SK-N-SH (cell line): ENCODE measurements around the gene A4GALT. TPM values are rescaled to one million over a fixed set of nuclear protein-coding genes. Genes with fewer than 3 reads are reported as not detected.

Experiments used
- CTCF ChIA-PET: fragments of 300-600, 350-600 bp; formaldehyde crosslinking; extraction: SDS; loops from one replicate; lab custom pipeline; 2021; lab: Yijun Ruan, JAX
- POLR2A ChIA-PET: fragments of 350-600 bp; sonication (Branson Sonifier 250); formaldehyde crosslinking; extraction: SDS; loops from one replicate; lab custom pipeline; 2020; ENCODE audit warnings: antibody characterized with exemption, inconsistent platforms; lab: Yijun Ruan, JAX
- DNase-seq: peaks from one replicate; pipeline ENCODE4 v3.0.0; 2012
- H2AFZ ChIP-seq: fragments of 200-600 bp; sonication (generic); 2 replicates; pipeline ENCODE4 v1.8.1; 2016; ENCODE audit warnings: antibody characterized with exemption, mild to moderate bottlenecking, low read depth
- H3F3A ChIP-seq: fragments of 200-600 bp; sonication (generic); replicated peaks from 2 replicates; pipeline ENCODE3; 2016; ENCODE audit warnings: antibody characterized with exemption, mild to moderate bottlenecking; ENCODE audit not compliant: insufficient read depth
- H3K27ac ChIP-seq, 2 experiments: fragments of 200-500 bp in 1 of 2; fragments of 200-600 bp in 1 of 2; sonication (Bioruptor generic) in 1 of 2; sonication (generic), shearing (Covaris generic) in 1 of 2; 2 replicates each; pipeline versions ENCODE4 v1.5.1 to v1.6.1; 2014 to 2016; ENCODE audit warnings: low read depth in 2 of 2, inconsistent platforms in 1 of 2, low read length in 1 of 2, mild to moderate bottlenecking in 1 of 2, mixed read lengths in 1 of 2
- H3K27me3 ChIP-seq: fragments of 200-600 bp; sonication (generic), shearing (Covaris generic); 2 replicates; pipeline ENCODE4 v1.6.1; 2016; ENCODE audit warnings: mixed run types; ENCODE audit not compliant: insufficient read depth
- H3K36me3 ChIP-seq, 2 experiments: fragments of 200-500 bp in 1 of 2; fragments of 200-600 bp in 1 of 2; sonication (Bioruptor generic) in 1 of 2; sonication (generic) in 1 of 2; replicated peaks in 1 of 2; 2 replicates each; pipeline versions ENCODE3 to v1.5.1; 2014 to 2016; ENCODE audit warnings: low read length in 1 of 2, mild to moderate bottlenecking in 1 of 2; ENCODE audit not compliant: insufficient read depth in 2 of 2, control insufficient read depth in 1 of 2
- H3K4me1 ChIP-seq, 2 experiments: fragments of 200-500 bp in 1 of 2; fragments of 200-600 bp in 1 of 2; sonication (Bioruptor generic) in 1 of 2; sonication (generic), shearing (Covaris generic) in 1 of 2; 2 replicates each; pipeline versions ENCODE4 v1.5.1 to v1.6.1; 2014 to 2016; ENCODE audit warnings: low read depth in 1 of 2, low read length in 1 of 2, mixed run types in 1 of 2; ENCODE audit not compliant: insufficient read depth in 2 of 2, control insufficient read depth in 1 of 2
- H3K4me2 ChIP-seq: fragments of 200-600 bp; sonication (generic), shearing (Covaris generic); 2 replicates; pipeline ENCODE4 v1.6.1; 2017; ENCODE audit warnings: mixed run types
- H3K4me3 ChIP-seq, 2 experiments: fragments of 200-500 bp in 1 of 2; fragments of 200-600 bp in 1 of 2; sonication (Bioruptor generic) in 1 of 2; sonication (generic), shearing (Covaris generic) in 1 of 2; 2 replicates each; pipeline versions ENCODE4 v1.5.1 to v1.8.1; 2014 to 2016; ENCODE audit warnings: low read depth in 2 of 2, inconsistent platforms in 1 of 2, low read length in 1 of 2, mild to moderate bottlenecking in 1 of 2, mixed read lengths in 1 of 2, moderate library complexity in 1 of 2
- H3K79me2 ChIP-seq: fragments of 200-600 bp; sonication (generic); 2 replicates; pipeline ENCODE4 v1.8.1; 2017; ENCODE audit warnings: mild to moderate bottlenecking; ENCODE audit not compliant: insufficient read depth
- H3K9ac ChIP-seq: fragments of 200-600 bp; sonication (generic); 2 replicates; pipeline ENCODE4 v1.6.1; 2017; ENCODE audit warnings: mixed run types
- H3K9me2 ChIP-seq: fragments of 200-600 bp; sonication (generic); 2 replicates; pipeline ENCODE4 v1.6.1; 2017; ENCODE audit warnings: mixed run types
- H3K9me3 ChIP-seq: fragments of 200-600 bp; sonication (generic); 2 replicates; pipeline ENCODE4 v1.6.1; 2017; ENCODE audit warnings: mixed run types, mild to moderate bottlenecking, moderate library complexity
- H4K20me1 ChIP-seq: fragments of 200-600 bp; sonication (generic); 2 replicates; pipeline ENCODE4 v1.6.1; 2017; ENCODE audit warnings: mild to moderate bottlenecking, mixed run types; ENCODE audit not compliant: insufficient read depth
- FOSL2 ChIP-seq: IDR thresholded peaks from 2 replicates; pipeline ENCODE4 v1.4.0; 2012; ENCODE audit warnings: low read depth, mild to moderate bottlenecking, moderate library complexity, borderline replicate concordance
- GABPA ChIP-seq: IDR thresholded peaks from 2 replicates; pipeline ENCODE4 v1.4.0; 2012; ENCODE audit warnings: low read depth, mild to moderate bottlenecking
- JUND ChIP-seq: IDR thresholded peaks from 2 replicates; pipeline ENCODE4 v1.4.0; 2012
- MEF2A ChIP-seq: IDR thresholded peaks from 2 replicates; pipeline ENCODE4 v1.4.0; 2012; ENCODE audit warnings: low read depth, borderline replicate concordance
- NRF1 ChIP-seq: IDR thresholded peaks from 2 replicates; pipeline ENCODE4 v1.6.1; 2012; ENCODE audit warnings: low read depth, mild to moderate bottlenecking, low read length
- RAD21 ChIP-seq: IDR thresholded peaks from 2 replicates; pipeline ENCODE4 v1.6.1; 2012; ENCODE audit warnings: mild to moderate bottlenecking, low read length
- RFX5 ChIP-seq: IDR thresholded peaks from 2 replicates; pipeline ENCODE4 v1.6.1; 2012; ENCODE audit warnings: mild to moderate bottlenecking, improper control_type of control experiment, low read length
- TCF12 ChIP-seq: IDR thresholded peaks from 2 replicates; pipeline ENCODE4 v1.4.0; 2012
- WGBS: methylation state at CpG from one replicate; pipeline ENCODE4 v1.1.6; 2017; ENCODE audit warnings: low lambda C conversion rate; 5-methylcytosine and 5-hydroxymethylcytosine counted together
- polyA plus RNA-seq, 3 experiments: library from polyadenylated mRNA; depleted of rRNA; stranded (reverse); fragments of >200 nt; gene quantifications; 2 replicates each; pipeline ENCODE4 v1.2.3, GENCODE V29; 2012
- TF ChIP-seq, protein P1 (sequence below): IDR thresholded peaks from 2 replicates; pipeline ENCODE4 v1.4.0; 2012; ENCODE audit warnings: low read depth, borderline replicate concordance
- TF ChIP-seq, protein P2 (sequence below): IDR thresholded peaks from 2 replicates; pipeline ENCODE4 v1.4.0; 2012; ENCODE audit warnings: low read depth
- TF ChIP-seq, protein P3 (sequence below): fragments of 200-600 bp; sonication (generic); IDR thresholded peaks from 2 replicates; pipeline ENCODE4 v1.6.1; 2017; ENCODE audit warnings: antibody characterized with exemption, mild to moderate bottlenecking, moderate library complexity
- TF ChIP-seq, protein P4 (sequence below): IDR thresholded peaks from 2 replicates; pipeline ENCODE4 v1.6.1; 2012; ENCODE audit warnings: mild to moderate bottlenecking, low read depth, low read length, moderate library complexity

A4GALT gene
- polyA plus RNA-seq, 1 of the 3 experiments (the other 2 are of a cell fraction): 9.5 TPM

DNA sequence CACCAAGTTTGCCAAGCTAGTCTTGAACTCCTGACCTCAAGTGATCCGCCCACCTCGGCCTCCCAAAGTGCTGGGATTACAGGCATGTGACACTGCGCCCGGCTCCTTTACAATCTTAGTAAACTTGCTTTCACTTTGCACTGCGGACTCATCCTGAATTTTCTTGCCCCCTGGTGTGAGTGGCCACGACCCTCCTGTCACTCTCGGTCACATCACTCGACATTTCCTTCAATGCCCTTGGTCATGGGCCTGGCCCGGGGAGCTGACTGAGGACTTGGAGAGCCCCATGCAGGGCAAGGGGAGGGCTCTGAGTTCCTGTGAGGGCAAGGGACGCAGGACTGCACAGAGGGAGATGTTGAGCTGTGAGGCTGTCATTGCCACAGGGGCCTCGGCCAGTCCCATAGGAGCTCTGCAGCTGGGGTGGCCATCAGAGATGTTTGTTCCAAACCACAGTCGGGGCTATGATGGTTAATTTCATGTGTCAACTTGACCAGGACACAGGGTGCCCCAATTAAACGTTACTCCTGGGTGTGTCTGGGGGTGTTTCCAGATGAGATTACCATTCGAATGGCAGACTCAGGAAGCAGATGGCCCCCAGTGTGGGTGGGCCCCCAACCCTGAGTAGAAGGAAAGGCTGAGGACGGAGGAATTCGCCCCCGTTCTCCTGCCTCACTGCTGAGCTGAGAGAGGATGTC lies 21.2 kb downstream of the A4GALT start:
- POLR2A ChIA-PET: no interaction called here
- no peak overlapping the region for H3K4me2 ChIP-seq

More for the DNA sequence above, 21.2 kb downstream of the A4GALT start:
- no peak overlapping the region for H2AFZ ChIP-seq
- no peaks in the 10 kb centered on the region for H3K79me2 ChIP-seq
- no peaks in the 10 kb centered on the region for H3F3A ChIP-seq
- CTCF ChIA-PET: no interaction called here
- no peaks in the 10 kb centered on the region for H3K9me2 ChIP-seq
- H3K9me3 ChIP-seq: no peaks in the 10 kb centered on the region
- no peaks in the 10 kb centered on the region for H4K20me1 ChIP-seq
- H3K4me1 ChIP-seq: peaks cover 0 to 6% of the 10 kb centered on the region in 2 experiments; a peak in 1 of 4 replicates
- no peaks in the 10 kb centered on the region for H3K36me3 ChIP-seq
- no peak overlapping the region for H3K27ac ChIP-seq
- H3K4me3 ChIP-seq: no peak overlapping the region
- 97% methylated on average over 8 of the region's 17 CpGs for WGBS
- no peak overlapping the region for H3K9ac ChIP-seq
- TF ChIP-seq JUND (no peak), MEF2A (no peak), TCF12 (no peak), FOSL2 (no peak), GABPA (no peak), RFX5 (no peak), RAD21 (no peak), NRF1 (no peak)
- TF ChIP-seq, protein P1, sequence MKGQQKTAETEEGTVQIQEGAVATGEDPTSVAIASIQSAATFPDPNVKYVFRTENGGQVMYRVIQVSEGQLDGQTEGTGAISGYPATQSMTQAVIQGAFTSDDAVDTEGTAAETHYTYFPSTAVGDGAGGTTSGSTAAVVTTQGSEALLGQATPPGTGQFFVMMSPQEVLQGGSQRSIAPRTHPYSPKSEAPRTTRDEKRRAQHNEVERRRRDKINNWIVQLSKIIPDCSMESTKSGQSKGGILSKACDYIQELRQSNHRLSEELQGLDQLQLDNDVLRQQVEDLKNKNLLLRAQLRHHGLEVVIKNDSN: no peak
- TF ChIP-seq, protein P2, sequence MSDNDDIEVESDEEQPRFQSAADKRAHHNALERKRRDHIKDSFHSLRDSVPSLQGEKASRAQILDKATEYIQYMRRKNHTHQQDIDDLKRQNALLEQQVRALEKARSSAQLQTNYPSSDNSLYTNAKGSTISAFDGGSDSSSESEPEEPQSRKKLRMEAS: no peak
- TF ChIP-seq, protein P3, sequence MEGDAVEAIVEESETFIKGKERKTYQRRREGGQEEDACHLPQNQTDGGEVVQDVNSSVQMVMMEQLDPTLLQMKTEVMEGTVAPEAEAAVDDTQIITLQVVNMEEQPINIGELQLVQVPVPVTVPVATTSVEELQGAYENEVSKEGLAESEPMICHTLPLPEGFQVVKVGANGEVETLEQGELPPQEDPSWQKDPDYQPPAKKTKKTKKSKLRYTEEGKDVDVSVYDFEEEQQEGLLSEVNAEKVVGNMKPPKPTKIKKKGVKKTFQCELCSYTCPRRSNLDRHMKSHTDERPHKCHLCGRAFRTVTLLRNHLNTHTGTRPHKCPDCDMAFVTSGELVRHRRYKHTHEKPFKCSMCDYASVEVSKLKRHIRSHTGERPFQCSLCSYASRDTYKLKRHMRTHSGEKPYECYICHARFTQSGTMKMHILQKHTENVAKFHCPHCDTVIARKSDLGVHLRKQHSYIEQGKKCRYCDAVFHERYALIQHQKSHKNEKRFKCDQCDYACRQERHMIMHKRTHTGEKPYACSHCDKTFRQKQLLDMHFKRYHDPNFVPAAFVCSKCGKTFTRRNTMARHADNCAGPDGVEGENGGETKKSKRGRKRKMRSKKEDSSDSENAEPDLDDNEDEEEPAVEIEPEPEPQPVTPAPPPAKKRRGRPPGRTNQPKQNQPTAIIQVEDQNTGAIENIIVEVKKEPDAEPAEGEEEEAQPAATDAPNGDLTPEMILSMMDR: no peak
- TF ChIP-seq, protein P4, sequence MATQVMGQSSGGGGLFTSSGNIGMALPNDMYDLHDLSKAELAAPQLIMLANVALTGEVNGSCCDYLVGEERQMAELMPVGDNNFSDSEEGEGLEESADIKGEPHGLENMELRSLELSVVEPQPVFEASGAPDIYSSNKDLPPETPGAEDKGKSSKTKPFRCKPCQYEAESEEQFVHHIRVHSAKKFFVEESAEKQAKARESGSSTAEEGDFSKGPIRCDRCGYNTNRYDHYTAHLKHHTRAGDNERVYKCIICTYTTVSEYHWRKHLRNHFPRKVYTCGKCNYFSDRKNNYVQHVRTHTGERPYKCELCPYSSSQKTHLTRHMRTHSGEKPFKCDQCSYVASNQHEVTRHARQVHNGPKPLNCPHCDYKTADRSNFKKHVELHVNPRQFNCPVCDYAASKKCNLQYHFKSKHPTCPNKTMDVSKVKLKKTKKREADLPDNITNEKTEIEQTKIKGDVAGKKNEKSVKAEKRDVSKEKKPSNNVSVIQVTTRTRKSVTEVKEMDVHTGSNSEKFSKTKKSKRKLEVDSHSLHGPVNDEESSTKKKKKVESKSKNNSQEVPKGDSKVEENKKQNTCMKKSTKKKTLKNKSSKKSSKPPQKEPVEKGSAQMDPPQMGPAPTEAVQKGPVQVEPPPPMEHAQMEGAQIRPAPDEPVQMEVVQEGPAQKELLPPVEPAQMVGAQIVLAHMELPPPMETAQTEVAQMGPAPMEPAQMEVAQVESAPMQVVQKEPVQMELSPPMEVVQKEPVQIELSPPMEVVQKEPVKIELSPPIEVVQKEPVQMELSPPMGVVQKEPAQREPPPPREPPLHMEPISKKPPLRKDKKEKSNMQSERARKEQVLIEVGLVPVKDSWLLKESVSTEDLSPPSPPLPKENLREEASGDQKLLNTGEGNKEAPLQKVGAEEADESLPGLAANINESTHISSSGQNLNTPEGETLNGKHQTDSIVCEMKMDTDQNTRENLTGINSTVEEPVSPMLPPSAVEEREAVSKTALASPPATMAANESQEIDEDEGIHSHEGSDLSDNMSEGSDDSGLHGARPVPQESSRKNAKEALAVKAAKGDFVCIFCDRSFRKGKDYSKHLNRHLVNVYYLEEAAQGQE: no peak
- TF ChIP-seq, all 33 proteins: peak for 0
- no peak for DNase-seq
- no peaks in the 10 kb centered on the region for H3K27me3 ChIP-seq
